KBM-7 (cell line): ENCODE results near the gene KCND2.

Experiments used
- DNase-seq: peaks from one replicate; pipeline ENCODE4 v3.0.0-alpha.2; 2015
- in situ Hi-C: fragments of 300-500 bp; cut with MboI; formaldehyde crosslinking; loops from 2 replicates; pipeline ENCODE4 v1.14.3; 2020; ENCODE audit warnings: low sequenced_read_pairs, low pct_unique_long_range_greater_than_20kb, mixed read lengths

KCND2 gene

GRCh38 chr7:120720317-120720716 lies 447.3 kb downstream of the KCND2 start:
- in situ Hi-C loops = no loop called here
- no peak for DNase-seq

GRCh38 chr7:120723465-120724385 lies 450.8 kb downstream of the KCND2 start:
- no peak for DNase-seq
- in situ Hi-C loops = no loop called here

GRCh38 chr7:120724448-120724847 lies 451.5 kb downstream of the KCND2 start:
- no peak for DNase-seq
- in situ Hi-C loops = no loop called here

GRCh38 chr7:120724955-120725354 lies 452.0 kb downstream of the KCND2 start:
- in situ Hi-C loops = no loop called here
- DNase-seq = no peak

GRCh38 chr7:120725376-120726039 lies 452.5 kb downstream of the KCND2 start:
- in situ Hi-C loops = no loop called here
- DNase-seq = peak; percentile 13

- in situ Hi-C loops = no loop called here
- no peak for DNase-seq
These were observed 456.3 kb downstream of the KCND2 start for GRCh38 chr7:120729245-120729644.

- no peak for DNase-seq
- in situ Hi-C loops = no loop called here
These were observed 458.3 kb downstream of the KCND2 start for GRCh38 chr7:120731271-120731670.

- no peak for DNase-seq
- in situ Hi-C loops = no loop called here
These were observed 459.3 kb downstream of the KCND2 start for GRCh38 chr7:120732256-120732655.

- DNase-seq = no peak
- in situ Hi-C loops = no loop called here
These were observed 460.2 kb downstream of the KCND2 start for GRCh38 chr7:120733143-120733542.

- DNase-seq = no peak
These were observed 460.9 kb downstream of the KCND2 start for GRCh38 chr7:120733835-120734234.

GRCh38 chr7:120735791-120736190 lies 462.8 kb downstream of the KCND2 start:
- no peak for DNase-seq
- in situ Hi-C loops = no loop called here

More at GRCh38 chr7:120733835-120734234, 460.9 kb downstream of the KCND2 start:
- in situ Hi-C loops = no loop called here

GRCh38 chr7:120738816-120739215 lies 465.8 kb downstream of the KCND2 start:
- in situ Hi-C loops = no loop called here
- DNase-seq = no peak

- in situ Hi-C loops = no loop called here
- no peak for DNase-seq
These were observed 467.4 kb downstream of the KCND2 start for GRCh38 chr7:120740348-120740747.

- in situ Hi-C loops = no loop called here
- no peak for DNase-seq
These were observed 468.5 kb downstream of the KCND2 start for GRCh38 chr7:120741371-120742042.

GRCh38 chr7:120742372-120742771 lies 469.4 kb downstream of the KCND2 start:
- no peak for DNase-seq
- in situ Hi-C loops = no loop called here

GRCh38 chr7:120743128-120743527 lies 470.2 kb downstream of the KCND2 start:
- in situ Hi-C loops = no loop called here

GRCh38 chr7:120760050-120760449 lies 487.1 kb downstream of the KCND2 start:
- DNase-seq = no peak

More at GRCh38 chr7:120743128-120743527, 470.2 kb downstream of the KCND2 start:
- no peak for DNase-seq

GRCh38 chr7:120760851-120761250 lies 487.9 kb downstream of the KCND2 start:
- DNase-seq = no peak

More at GRCh38 chr7:120760050-120760449, 487.1 kb downstream of the KCND2 start:
- in situ Hi-C loops = no loop called here

GRCh38 chr7:120770206-120770605 lies 497.2 kb downstream of the KCND2 start:
- no peak for DNase-seq
- in situ Hi-C loops = no loop called here

More at GRCh38 chr7:120760851-120761250, 487.9 kb downstream of the KCND2 start:
- in situ Hi-C loops = no loop called here

GRCh38 chr7:120774481-120774880 lies 501.5 kb downstream of the KCND2 start:
- DNase-seq = no peak
- in situ Hi-C loops = no loop called here
